NCI-H2196 (cell line): ENCODE measurements around the gene MXI1.
A peak's percentile ranks its signal among the peaks of the same experiment; 100 is the strongest.
"Not testable (repeated sequence)": the region's sequence is repeated elsewhere in the genome, so short reads cannot be mapped to it uniquely, and the experiment has no call there.

Source experiments
- DNase-seq: peaks from one replicate; lab custom pipeline; 2025; ENCODE audit not compliant: unreplicated experiment; lab: John Stamatoyannopoulos, UW

MXI1 gene

GRCh38 chr10:110311357-110311949, 104.0 kb downstream of the MXI1 start:
- peak; percentile 44 for DNase-seq

- no peak for DNase-seq
These were observed 104.8 kb downstream of the MXI1 start for GRCh38 chr10:110312206-110312605.

GRCh38 chr10:110313674-110314073, 106.3 kb downstream of the MXI1 start:
- no peak for DNase-seq

GRCh38 chr10:110317866-110318850, 110.8 kb downstream of the MXI1 start:
- no peak for DNase-seq

GRCh38 chr10:110321869-110322620, 114.6 kb downstream of the MXI1 start:
- DNase-seq: no peak

- DNase-seq: no peak
These were observed 116.1 kb downstream of the MXI1 start for GRCh38 chr10:110323503-110323902.

GRCh38 chr10:110324201-110324804, 116.9 kb downstream of the MXI1 start:
- DNase-seq: no peak

GRCh38 chr10:110324805-110325280, 117.4 kb downstream of the MXI1 start:
- DNase-seq: no peak

GRCh38 chr10:110326351-110327032, 119.1 kb downstream of the MXI1 start:
- DNase-seq: no peak

- no peak for DNase-seq
These were observed 120.0 kb downstream of the MXI1 start for GRCh38 chr10:110327262-110327914.

- DNase-seq: no peak
These were observed 123.3 kb downstream of the MXI1 start for GRCh38 chr10:110330675-110331074.

- DNase-seq: not testable (repeated sequence)
These were observed 123.9 kb downstream of the MXI1 start for GRCh38 chr10:110331226-110331795.

- no peak for DNase-seq
These were observed 126.8 kb downstream of the MXI1 start for GRCh38 chr10:110334061-110334656.

- DNase-seq: no peak
These were observed 128.1 kb downstream of the MXI1 start for GRCh38 chr10:110335314-110336064.

GRCh38 chr10:110336111-110336721, 128.8 kb downstream of the MXI1 start:
- peak; percentile 5 for DNase-seq
